Vagina (tissue), 2 donors: ENCODE data around the gene CEP152.

ENCODE experiments used
- POLR2A ChIP-seq, 2 donors: fragments of 450-650 bp; IDR thresholded peaks; one replicate each; pipeline ENCODE4 v1.6.1; 2017; ENCODE audit warnings: antibody characterized with exemption in 2 of 2, mild to moderate bottlenecking in 2 of 2, moderate library complexity in 2 of 2
- TF ChIP-seq, protein P1 (sequence below), 3 experiments: fragments of 450-650 bp in 2 of 3; fragments of 200-600 bp in 1 of 3; sonication (generic) in 1 of 3; IDR thresholded peaks; one replicate each; pipeline ENCODE4 v1.5.1; 2017 to 2019; ENCODE audit warnings: antibody characterized with exemption in 3 of 3, mild to moderate bottlenecking in 2 of 3, moderate library complexity in 2 of 3

- TF ChIP-seq, protein P1, sequence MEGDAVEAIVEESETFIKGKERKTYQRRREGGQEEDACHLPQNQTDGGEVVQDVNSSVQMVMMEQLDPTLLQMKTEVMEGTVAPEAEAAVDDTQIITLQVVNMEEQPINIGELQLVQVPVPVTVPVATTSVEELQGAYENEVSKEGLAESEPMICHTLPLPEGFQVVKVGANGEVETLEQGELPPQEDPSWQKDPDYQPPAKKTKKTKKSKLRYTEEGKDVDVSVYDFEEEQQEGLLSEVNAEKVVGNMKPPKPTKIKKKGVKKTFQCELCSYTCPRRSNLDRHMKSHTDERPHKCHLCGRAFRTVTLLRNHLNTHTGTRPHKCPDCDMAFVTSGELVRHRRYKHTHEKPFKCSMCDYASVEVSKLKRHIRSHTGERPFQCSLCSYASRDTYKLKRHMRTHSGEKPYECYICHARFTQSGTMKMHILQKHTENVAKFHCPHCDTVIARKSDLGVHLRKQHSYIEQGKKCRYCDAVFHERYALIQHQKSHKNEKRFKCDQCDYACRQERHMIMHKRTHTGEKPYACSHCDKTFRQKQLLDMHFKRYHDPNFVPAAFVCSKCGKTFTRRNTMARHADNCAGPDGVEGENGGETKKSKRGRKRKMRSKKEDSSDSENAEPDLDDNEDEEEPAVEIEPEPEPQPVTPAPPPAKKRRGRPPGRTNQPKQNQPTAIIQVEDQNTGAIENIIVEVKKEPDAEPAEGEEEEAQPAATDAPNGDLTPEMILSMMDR (IDR thresholded peaks at IDR 0.05) = no peak
- no peak for TF ChIP-seq POLR2A (IDR thresholded peaks at IDR 0.05)
These were observed 14.3 kb downstream of the CEP152 start for GRCh38 chr15:48796521-48796920.
